GM23248 (cell line): ENCODE results near the gene KNDC1.

Experiments
- EZH2 ChIP-seq: fragments of 200-600 bp; sonication (generic); IDR thresholded peaks from 2 replicates; pipeline ENCODE4 v1.6.1; 2018; ENCODE audit warnings: antibody characterized with exemption, mild to moderate bottlenecking; ENCODE audit not compliant: insufficient read depth, poor library complexity, severe bottlenecking
- EZH2phosphoT487 ChIP-seq: fragments of 200-600 bp; sonication (generic); IDR thresholded peaks from 2 replicates; pipeline ENCODE4 v1.6.1; 2018; ENCODE audit warnings: antibody characterized with exemption, moderate library complexity, mild to moderate bottlenecking, low read depth; ENCODE audit not compliant: insufficient read depth

GRCh38 chr10:133249975-133250754, 90.1 kb downstream of the KNDC1 start:
- no peak for TF ChIP-seq EZH2phosphoT487
- TF ChIP-seq EZH2: no peak
